Stimulated activated CD4-positive, alpha-beta T cell treated with anti-CD3 and anti-CD28 coated beads, Interleukin-4, amount 100 ng/mL, for 24 hours (primary cell): ENCODE measurements around the gene ATP5PO.

Experiments used
- DNase-seq: peaks from one replicate; pipeline ENCODE4 v3.0.0-alpha.2; 2020

ATP5PO gene

GRCh38 chr21:33915368-33916199, at the start of gene ATP5PO:
Gene ATP5PO, minus strand, starts transcription at chr21:33915804. Its CDS starts 41 bp downstream, at chr21:33915763.
- DNase-seq, result peak; percentile 98

DNA sequence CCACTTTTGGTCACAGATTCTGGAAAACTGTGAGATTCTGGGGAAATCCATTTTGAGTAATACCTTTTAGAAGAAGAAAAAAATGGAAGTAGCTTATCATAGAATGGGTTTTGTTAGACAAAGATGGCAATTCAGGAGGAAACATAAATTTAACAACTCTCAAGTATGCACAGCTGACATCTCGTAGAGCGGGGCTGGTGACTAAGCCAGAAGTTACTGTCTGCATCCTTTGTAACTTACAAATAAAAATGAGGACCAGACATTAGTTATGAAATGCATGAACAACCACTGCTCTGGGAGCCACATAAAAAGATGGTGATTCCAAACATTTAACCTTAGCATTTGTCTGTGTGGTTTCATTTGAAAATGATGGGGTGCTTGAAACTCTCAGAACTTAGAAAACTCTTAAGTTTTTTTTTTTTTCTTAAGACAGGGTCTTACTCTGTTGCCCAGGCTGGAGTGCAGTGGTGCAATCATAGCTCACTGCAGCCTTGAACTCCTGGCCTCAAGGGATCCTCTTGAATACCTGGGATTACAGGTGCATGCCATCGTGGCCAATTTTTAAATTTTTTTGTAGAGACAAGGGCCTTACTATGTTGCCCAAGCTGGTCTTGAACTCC, 49.2 kb upstream of the ATP5PO start:
- no peak for DNase-seq

DNA sequence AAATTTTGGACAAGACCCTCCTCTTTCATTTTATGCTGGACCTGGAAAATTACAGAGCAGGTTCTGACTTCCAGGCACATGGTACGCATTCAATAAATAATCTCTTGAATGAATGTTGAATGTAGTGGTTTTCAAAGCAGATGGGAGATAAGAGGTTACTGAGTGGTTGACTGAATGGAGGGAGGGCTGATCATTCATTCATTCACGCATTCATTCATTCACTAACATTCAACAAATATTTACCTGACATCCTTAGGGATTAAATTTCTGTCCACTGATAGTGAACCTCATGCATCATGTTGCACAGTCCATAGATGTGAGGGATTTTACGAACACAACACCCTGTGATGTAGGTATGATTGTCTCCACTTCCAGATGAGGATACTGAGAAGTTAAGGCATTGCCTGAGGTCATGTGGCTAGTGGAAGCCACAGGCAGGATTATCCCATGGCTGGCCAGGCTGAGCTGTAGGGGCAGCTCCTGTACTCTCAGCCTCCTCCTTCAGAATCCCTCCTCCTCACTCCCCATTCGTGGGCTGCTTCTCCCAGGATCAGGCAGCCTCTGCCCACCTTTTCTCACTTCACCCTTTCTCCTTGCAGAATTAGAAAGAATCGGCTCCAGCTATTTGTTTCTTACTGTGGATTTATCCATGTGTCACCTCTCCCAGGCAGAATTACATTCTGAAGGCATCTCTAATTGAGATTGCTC, 48.4 kb upstream of the ATP5PO start:
- DNase-seq, result no peak

GRCh38 chr21:33962290-33962689, 46.7 kb upstream of the ATP5PO start:
- DNase-seq, result no peak

DNA sequence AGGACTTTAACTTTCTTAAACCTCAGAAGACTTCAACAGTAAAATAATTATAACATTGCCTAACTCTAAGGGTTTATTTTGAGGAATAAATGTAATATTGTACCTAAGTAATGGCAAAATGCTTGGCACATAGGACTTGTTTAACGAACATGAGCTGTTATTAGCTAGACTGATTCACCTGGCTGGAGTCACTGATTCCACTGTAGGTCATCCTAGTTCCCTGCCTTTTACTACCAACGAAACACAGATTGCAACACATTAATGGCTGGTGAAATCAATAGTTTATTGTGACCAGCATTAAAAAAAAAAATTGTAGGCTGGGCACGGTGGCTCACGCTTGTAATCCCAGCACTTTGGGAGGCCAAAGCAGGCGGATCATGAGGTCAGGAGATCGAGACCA, 45.5 kb upstream of the ATP5PO start:
- no peak for DNase-seq

DNA sequence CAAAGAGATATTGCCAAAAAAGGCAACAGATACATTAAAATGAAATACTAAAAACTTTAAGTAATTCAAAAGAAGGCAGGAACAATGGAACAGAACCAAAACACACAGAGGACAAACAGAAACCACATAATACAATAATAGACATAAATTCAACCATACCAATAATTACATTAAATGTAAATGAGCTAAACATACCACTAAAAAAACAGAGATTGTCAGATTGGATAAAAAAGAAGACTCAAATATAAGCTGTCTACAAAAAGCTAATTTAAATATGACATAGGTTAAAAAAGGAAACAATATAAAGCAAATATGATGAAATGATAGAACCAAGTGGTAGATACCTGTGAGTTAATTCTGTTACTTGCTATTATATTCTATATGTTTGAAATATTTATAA, 44.1 kb upstream of the ATP5PO start:
- no peak for DNase-seq

DNA sequence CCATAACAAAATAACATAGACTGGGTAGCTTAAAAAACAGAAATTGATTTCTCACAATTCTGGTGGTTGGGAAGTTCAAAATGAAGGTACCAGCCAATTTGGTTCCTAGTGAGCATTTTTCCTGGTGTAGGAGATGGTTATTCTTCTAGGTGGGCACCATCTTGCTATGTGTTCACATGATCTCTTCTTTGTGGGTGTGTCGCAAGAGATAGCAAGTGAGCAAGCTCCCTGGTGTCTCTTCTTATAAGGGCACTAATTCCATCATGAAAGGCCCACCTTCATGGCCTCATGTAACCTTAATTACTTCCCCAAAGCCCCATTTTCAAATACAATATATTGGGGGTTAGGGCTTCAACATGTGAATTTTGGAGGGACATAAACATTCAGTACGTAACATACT, 38.8 kb upstream of the ATP5PO start:
- DNase-seq, result no peak

DNA sequence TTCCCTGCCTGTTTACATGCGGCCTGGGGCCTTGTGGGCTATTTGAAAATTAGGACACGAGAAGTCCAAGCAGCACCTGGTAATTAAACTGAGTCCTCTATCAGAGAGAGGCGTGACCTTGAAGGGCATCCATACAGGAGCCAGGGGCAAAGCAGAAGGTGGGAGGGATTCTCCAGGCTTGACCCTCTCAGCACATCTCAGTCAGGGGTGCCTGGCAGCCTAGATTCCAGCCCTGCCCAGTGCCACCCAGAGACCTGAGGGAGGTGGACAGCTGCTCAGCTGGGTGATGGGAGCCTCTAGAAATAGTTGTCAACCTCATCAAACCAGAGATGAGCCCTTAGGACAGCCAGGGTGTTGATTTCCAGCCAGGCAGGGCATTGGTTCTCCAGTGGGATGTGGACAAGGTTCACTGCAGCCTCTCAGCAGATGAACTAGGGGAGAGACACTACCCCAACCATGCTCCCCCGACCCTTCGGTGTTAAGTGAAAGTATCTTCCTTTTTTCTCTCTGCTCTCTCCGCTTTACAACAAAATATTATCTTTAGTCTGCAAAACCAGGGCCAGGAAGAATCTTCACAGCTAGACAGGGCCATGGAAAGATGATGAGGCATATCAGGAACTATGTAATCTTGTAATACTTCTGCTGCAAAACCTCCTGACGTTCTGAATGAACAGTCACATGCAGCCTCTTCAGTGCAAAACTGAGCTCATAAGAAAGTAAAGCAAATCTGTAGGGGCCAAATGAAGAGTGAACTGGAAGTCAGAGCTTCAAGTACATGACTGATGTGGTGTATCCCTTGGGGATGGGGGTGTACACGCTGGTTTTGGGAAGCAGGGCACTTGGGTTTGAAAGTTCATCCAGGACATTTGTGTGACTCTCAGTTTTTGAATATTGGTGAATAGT, 35.9 kb upstream of the ATP5PO start:
- DNase-seq, result no peak

- no peak for DNase-seq
Measured at GRCh38 chr21:33950431-33951079, 35.0 kb upstream of the ATP5PO start.

DNA sequence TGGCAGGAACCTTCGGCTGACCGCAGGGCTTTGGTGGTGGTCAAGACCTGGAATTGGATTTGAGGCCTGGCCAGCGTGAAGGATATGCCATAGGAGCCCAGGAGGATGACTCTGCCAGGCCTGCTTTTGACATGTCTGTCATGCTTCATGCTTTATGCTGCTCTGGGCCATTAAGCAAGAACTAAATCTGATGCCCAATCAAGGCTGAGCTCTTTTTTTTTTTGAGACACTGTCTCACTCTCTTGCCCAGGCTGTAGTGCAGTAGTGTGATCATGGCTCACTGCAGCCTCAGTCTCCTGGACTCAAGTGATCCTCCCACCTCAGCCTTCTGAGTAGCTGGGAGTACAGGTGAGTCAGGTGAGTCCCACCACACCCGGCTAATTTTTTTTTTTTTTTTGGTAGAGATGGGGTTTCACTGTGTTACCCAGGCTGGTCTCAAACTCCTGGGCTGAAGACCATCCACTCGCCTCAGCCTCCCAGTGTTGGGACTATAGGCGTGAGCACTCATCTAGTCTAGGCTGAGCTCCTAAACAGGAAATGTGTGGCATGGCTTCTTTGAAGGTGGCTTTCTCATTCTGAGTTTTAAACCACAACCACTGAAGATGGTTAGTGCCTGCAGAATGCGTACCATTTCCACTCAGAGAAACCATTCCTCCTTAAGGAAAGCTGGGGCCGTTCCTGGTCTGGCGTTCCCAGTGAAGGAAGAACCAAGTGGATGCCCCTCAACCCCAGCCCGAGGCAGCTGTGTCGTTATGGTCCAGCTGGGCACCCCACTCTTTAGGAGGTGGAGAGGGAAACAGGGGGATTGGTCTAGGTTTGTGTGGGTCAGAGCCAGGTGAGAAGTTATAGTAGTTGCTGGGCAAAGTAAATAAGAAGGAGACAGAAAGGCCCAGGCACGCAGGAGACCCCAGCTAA, 34.2 kb upstream of the ATP5PO start:
- DNase-seq, result peak; percentile 70

DNA sequence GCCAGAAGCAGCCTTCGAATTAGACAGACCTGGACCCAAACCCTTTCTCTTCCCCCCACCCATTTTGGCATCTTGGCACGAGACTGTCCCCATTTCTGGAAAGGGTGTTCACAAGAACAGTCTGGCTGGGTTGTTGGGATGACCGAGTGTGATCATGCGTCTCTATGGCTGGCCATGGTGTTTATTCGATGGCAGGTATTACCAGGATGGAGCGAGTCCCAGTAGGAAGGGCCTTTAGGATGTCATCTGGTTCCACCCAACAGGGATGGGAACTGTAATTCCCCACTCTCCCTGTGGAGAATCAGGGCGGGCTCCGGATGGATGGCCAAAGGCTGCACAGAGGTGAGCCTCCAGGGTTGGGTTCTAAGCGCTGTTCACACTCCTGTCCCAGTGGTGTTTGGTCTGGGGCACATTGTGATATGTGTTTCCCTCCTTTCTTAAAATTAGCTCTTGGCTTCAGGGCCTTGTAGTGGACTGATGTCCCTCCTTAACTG, 33.4 kb upstream of the ATP5PO start:
- DNase-seq, result no peak

DNA sequence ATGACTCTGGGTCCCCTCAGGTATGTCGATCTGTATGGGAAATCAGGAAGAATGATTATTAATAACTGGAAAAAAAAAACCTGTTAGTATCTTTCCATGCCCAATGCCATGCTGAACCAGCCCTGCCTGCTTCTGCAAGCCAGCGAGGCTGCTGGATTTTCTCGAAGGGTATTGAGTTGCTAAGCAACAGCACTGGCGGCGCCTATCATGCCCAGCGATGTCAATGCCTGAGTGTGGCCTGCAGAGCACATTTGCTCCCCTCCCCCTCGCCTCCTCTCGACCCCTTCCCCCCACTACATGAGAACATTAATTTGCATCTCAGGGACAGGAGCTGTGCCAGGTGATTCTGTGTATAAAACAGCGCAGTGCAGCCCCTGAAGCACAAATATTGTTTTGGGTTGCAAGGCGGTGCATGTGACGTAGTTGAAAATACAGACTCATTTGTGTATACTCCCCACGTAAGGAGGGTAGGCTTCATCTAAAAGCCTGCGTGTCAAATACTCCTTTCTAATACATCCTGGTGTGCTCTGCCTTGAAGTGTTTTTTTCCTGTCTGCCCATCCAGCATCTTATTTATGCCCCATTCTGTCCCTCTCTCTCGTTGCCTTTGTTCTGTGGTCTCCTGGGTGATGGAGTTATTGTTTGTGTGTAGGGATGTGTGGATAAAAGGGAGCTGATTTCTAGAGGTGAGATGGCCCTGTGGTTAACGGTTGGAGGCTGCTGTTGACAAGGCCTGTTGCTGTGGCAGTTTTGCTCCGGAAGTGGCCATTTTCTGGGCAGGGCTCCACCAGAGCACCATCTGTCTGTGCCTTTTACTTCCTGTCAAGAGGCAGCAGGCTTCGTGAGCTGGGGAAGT, 32.7 kb upstream of the ATP5PO start:
- peak; percentile 83 for DNase-seq

DNA sequence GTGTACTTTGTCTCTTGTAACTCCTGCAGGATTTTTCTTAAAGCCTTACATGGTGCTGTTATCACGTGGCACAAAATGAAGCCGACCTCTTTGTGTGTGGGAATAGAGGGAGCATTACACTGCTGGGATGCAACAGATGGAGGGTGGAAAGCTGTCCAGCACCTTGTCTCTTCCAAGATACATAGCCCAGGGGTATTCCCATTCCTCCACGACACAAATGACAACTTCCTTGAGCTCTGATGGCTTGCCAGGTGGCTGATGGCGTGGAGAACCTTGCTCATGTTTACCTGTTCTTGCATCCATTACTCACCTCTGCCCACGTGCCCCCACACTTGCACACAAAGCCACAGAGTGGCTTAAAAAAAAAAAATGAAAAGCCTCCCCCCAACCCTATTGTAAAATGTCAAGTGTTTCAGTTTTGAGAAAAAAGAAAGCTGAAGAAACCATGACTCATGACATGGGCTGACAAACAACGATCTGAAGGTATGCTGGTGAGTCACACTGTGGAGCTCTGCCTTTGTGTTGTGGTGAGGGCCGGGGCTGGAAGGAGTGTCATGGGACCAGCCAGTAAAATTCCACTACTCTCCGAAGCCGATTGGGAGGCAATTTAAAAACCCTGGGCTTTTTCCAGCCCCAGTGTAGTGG, 32.0 kb upstream of the ATP5PO start:
- peak; percentile 90 for DNase-seq

- no peak for DNase-seq
Measured at GRCh38 chr21:33945652-33946270, 30.2 kb upstream of the ATP5PO start.

DNA sequence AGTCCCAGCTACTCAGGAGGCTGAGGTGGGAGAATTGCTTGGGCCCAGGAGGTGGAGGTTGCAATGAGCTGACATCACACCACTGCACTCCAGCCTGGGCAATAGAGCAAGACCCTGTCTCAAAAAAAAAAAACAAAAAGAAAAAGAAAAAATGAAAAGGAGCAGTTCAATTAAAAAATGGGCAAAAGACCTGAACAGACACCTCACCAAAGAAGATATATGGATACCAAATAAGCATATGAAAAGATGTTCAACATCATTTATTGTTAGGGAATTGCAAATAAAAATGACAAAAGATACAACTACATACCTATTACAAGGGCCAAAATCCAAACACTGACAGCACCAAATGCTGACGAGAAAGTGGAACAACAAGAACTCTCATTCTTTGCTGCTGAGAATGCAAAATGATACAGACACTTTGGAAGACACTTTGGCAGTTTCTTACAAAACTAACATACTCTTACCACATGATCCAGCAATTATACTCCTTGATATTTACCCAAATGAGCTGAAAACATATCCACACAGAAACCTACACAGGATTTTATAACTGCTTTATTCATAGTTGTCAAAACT, 28.7 kb upstream of the ATP5PO start:
- no peak for DNase-seq

DNA sequence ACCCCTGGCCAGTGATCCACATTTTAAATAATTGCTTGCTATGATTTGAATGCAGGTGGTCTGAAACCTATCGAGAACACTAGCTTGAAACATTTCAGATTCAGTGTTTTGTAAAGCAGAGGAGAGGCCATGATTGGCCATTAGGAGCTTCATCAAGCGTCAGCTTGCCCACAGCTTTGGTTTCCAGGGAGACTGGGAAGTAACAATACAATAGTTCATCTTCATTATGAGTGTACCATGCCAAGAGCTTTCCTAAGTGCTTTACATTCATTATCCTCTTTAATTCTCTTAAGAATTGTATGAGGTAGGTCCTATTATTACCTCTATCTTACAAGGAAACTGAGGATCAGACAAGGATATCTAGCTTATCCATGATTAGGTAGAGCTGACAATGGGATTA, 27.7 kb upstream of the ATP5PO start:
- no peak for DNase-seq

- DNase-seq, result no peak
Measured at GRCh38 chr21:33942426-33942825, 26.8 kb upstream of the ATP5PO start.

DNA sequence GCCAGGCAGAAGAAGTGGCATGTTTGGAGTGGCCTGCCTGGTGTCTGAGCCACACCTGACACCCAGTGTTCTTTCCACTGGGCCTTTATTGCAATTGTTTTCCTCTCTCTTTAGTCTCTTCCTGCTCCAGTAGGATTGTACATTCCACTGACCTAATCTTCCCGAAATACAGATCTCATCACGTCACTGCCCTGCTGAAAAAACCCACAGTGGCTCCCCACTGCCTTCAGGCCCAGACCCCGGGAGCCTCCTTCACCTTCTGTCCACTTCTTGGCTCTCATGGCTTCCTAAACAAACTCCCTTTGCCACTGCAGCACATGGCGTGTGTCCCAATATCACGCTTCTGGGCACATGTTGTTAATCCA, 25.3 kb upstream of the ATP5PO start:
- no peak for DNase-seq
